Cardiac fibroblast (primary cell): ENCODE data around the gene STARD9.

Experiments
- DNase-seq, 2 donors: peaks; one replicate each; pipeline versions ENCODE4 v3.0.0 to v3.0.0-alpha.2; 2010; ENCODE audit warnings: low read depth in 2 of 2
- H3K4me3 ChIP-seq, 2 donors: replicated peaks in 1 of 2; 1 replicate in 1 of 2; 2 replicates in 1 of 2; pipeline ENCODE4 v1.5.1; 2011; ENCODE audit warnings: low read depth in 2 of 2, low read length in 2 of 2, mild to moderate bottlenecking in 2 of 2, moderate library complexity in 1 of 2
- TF ChIP-seq, protein P1 (sequence below): IDR thresholded peaks from one replicate; pipeline ENCODE4 v1.5.1; 2011; ENCODE audit warnings: low read depth, mild to moderate bottlenecking, low read length, inconsistent platforms

The STARD9 gene

GRCh38 chr15:42627485-42627884 is 52.1 kb downstream of the STARD9 start:
- TF ChIP-seq, protein P1, sequence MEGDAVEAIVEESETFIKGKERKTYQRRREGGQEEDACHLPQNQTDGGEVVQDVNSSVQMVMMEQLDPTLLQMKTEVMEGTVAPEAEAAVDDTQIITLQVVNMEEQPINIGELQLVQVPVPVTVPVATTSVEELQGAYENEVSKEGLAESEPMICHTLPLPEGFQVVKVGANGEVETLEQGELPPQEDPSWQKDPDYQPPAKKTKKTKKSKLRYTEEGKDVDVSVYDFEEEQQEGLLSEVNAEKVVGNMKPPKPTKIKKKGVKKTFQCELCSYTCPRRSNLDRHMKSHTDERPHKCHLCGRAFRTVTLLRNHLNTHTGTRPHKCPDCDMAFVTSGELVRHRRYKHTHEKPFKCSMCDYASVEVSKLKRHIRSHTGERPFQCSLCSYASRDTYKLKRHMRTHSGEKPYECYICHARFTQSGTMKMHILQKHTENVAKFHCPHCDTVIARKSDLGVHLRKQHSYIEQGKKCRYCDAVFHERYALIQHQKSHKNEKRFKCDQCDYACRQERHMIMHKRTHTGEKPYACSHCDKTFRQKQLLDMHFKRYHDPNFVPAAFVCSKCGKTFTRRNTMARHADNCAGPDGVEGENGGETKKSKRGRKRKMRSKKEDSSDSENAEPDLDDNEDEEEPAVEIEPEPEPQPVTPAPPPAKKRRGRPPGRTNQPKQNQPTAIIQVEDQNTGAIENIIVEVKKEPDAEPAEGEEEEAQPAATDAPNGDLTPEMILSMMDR: no peak
- DNase-seq: no peak
- H3K4me3 ChIP-seq: no peak overlapping the region

GRCh38 chr15:42628761-42629160 is 53.4 kb downstream of the STARD9 start:
- peak in 1 of 2 donors; percentile 16 for DNase-seq
- TF ChIP-seq, protein P1: no peak
- H3K4me3 ChIP-seq: no peak overlapping the region

DNA sequence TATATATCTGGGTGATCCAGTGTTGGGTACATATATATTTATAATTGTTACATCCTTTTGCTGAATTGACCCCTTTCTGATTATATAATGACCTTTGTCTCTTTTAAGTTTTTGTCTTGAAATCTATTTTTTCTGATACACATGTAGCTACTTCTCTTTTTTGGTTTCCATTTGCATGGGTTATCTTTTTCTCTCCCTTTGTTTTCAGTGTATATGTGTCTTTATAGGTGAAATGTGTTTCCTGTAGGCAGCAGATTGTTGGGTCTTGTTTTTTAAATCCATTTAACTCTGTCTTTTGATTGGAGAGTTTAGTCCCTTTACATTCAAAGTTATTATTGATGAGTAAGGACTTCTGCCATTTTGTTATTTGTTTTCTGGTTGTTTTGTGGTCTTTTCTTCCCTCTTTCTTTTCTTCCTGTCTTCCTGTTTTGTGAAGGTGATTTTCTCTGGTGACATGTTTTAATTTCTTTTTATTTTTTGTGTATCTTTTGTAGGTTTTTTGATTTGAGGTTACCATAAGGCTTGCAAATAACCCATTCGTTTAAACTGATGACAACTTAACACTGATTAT is 56.8 kb downstream of the STARD9 start:
- TF ChIP-seq, protein P1: no peak
- DNase-seq: no peak
- H3K4me3 ChIP-seq: no peak overlapping the region

DNA sequence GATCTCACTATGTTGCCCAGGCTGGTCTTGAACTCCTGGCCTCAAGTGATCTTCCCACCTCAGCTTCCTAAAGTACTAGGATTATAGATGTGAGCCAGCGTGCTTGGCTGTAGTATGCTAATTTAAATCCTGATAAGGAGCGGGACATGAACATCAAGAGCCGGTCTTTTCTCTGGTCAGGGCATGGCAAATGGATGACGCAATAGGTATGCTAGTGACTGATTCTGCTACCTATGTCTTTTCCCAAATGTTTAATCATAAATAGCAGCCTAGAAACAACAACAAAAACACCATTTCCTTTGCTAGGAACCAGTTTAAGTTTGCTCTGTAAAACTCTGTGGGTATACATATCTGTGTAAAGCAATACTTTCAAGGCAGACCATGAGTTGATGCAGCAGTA is 64.7 kb downstream of the STARD9 start:
- TF ChIP-seq, protein P1: no peak
- no peak overlapping the region for H3K4me3 ChIP-seq
- no peak for DNase-seq

GRCh38 chr15:42650208-42651066 is 75.0 kb downstream of the STARD9 start:
- DNase-seq: peak; percentile 88 to 93
- TF ChIP-seq, protein P1: peak; percentile 90
- no peak overlapping the region for H3K4me3 ChIP-seq

GRCh38 chr15:42665827-42666226 is 90.4 kb downstream of the STARD9 start:
- no peak for DNase-seq
- TF ChIP-seq, protein P1: no peak
- no peak overlapping the region for H3K4me3 ChIP-seq

DNA sequence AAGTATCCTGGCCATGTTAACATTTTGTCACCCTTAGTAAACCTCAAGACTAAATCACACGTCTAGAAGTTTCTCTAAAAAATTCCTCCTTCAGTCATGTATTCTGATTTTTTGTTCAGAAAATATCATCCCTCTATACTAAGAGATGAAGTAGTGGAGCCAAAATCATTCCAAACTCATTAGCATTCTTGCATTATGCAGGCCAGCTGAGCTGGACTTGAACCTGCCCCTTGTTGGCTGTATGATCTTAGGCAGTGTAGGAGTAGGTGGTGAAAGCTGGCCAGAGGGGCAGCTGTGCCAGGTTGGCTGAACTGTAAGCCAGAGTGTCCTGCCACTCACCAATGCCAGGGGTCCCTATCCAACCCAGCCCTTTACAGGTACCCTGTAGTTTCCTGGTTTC is 92.4 kb downstream of the STARD9 start:
- H3K4me3 ChIP-seq: no peak overlapping the region
- no peak for DNase-seq
- TF ChIP-seq, protein P1: no peak
